Renal cortical epithelial cell (primary cell): ENCODE data around the gene ATP2A3. TPM values are rescaled to one million over a fixed set of nuclear protein-coding genes. Genes with fewer than 3 reads are reported as not detected.
"Not testable (repeated sequence)": the region's sequence is repeated elsewhere in the genome, so short reads cannot be mapped to it uniquely, and the experiment has no call there.

Source experiments
- DNase-seq: peaks from one replicate; pipeline ENCODE4 v3.0.0-alpha.2; 2011; ENCODE audit warnings: low read depth
- total RNA-seq: library from RNA; depleted of rRNA; stranded (reverse); fragments of >200 nt; gene quantifications from 2 replicates; pipeline ENCODE4 v1.2.3, GENCODE V29; 2014

The ATP2A3 gene
- total RNA-seq, 1 donor from 2014 or later = 0.30 TPM

GRCh38 chr17:3956327-3956957 is 7.8 kb downstream of the ATP2A3 start:
- no peak for DNase-seq

- DNase-seq = no peak
These were observed 8.6 kb downstream of the ATP2A3 start for GRCh38 chr17:3955673-3955988.

GRCh38 chr17:3954976-3955672 is 9.1 kb downstream of the ATP2A3 start:
- DNase-seq = no peak

- DNase-seq = no peak
These were observed 10.2 kb downstream of the ATP2A3 start for GRCh38 chr17:3954086-3954485.

- no peak for DNase-seq
These were observed 10.7 kb downstream of the ATP2A3 start for GRCh38 chr17:3953542-3953941.

- no peak for DNase-seq
These were observed 12.1 kb downstream of the ATP2A3 start for GRCh38 chr17:3952186-3952585.

- DNase-seq = no peak
These were observed 12.8 kb downstream of the ATP2A3 start for GRCh38 chr17:3951420-3951819.

GRCh38 chr17:3951003-3951402 is 13.2 kb downstream of the ATP2A3 start:
- no peak for DNase-seq

- no peak for DNase-seq
These were observed 13.7 kb downstream of the ATP2A3 start for GRCh38 chr17:3950584-3950983.

- no peak for DNase-seq
These were observed 14.8 kb downstream of the ATP2A3 start for GRCh38 chr17:3949418-3949817.

GRCh38 chr17:3948551-3948950 is 15.7 kb downstream of the ATP2A3 start:
- not testable (repeated sequence) for DNase-seq

- no peak for DNase-seq
These were observed 16.9 kb downstream of the ATP2A3 start for GRCh38 chr17:3947318-3947810.

- no peak for DNase-seq
These were observed 17.5 kb downstream of the ATP2A3 start for GRCh38 chr17:3946711-3947235.

- no peak for DNase-seq
These were observed 19.5 kb downstream of the ATP2A3 start for GRCh38 chr17:3944485-3945388.

GRCh38 chr17:3943240-3943891 is 20.9 kb downstream of the ATP2A3 start:
- DNase-seq = no peak

GRCh38 chr17:3940965-3941698 is 23.1 kb downstream of the ATP2A3 start:
- DNase-seq = no peak

- no peak for DNase-seq
These were observed 26.9 kb downstream of the ATP2A3 start for GRCh38 chr17:3937359-3937758.

- DNase-seq = peak; percentile 8
These were observed 28.3 kb downstream of the ATP2A3 start for GRCh38 chr17:3935825-3936355.

GRCh38 chr17:3935140-3935542 is 29.1 kb downstream of the ATP2A3 start:
- DNase-seq = peak; percentile 41

- DNase-seq = no peak
These were observed 34.5 kb downstream of the ATP2A3 start for GRCh38 chr17:3929764-3930163.

- DNase-seq = no peak
These were observed 35.1 kb downstream of the ATP2A3 start for GRCh38 chr17:3929181-3929580.
